Measurements from ENCODE around the gene QPRT. TPM values are rescaled to one million over a fixed set of nuclear protein-coding genes. Genes with fewer than 3 reads are reported as not detected.

Gene QPRT
- total and polyA plus RNA-seq, 2 of the 8 experiments (the other 6 are each of a cell fraction or from before 2014, with no cell fraction given): 89.0 to 102 TPM

DNA sequence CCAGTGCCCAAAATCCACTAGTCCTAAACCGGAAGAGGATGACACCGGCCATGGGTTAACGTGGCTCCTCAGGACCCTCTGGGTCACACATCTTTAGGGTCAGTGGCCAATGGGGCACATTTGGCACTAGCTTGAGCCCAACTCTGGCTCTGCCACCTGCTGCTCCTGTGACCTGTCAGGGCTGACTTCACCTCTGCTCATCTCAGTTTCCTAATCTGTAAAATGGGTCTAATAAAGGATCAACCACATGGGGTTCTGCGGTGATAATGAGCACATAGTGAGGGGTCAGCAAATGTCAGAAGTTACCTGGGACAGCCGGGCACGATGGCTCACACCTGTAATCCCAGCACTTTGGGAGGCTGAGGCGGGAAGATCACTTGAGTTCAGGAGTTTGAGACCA, 18.4 kb downstream of the QPRT start:
- Histone ChIP-seq H3K4me1 (replicated peaks in 1 of 4; ENCODE audit: control insufficient read depth in 3 of 4, insufficient read depth in 4 of 4, low read length in 3 of 4) (peaks cover 0 to 11% (median 3%) of the 10 kb centered on the region in 4 experiments; a peak in 5 of 7 replicates), H2BK15ac (ENCODE audit: low read length) (no peak overlapping the region), H3K23ac (ENCODE audit: insufficient read length) (no peak overlapping the region), H4K5ac (ENCODE audit: insufficient read length, low read depth, low read length) (no peak overlapping the region), H3K9ac (replicated peaks in 1 of 4; ENCODE audit: extremely low read depth in 1 of 4, low read depth in 3 of 4, low read length in 3 of 4) (no peak overlapping the region), H2AFZ (ENCODE audit: low read length) (no peak overlapping the region), H2BK20ac (ENCODE audit: low read length) (no peak overlapping the region), H3K14ac (ENCODE audit: insufficient read length) (no peak overlapping the region), H3K36me3 (ENCODE audit: control insufficient read depth in 2 of 4, insufficient read depth in 4 of 4, low read length in 3 of 4) (peaks cover 3 to 20% (median 12%) of the 10 kb centered on the region in 4 experiments; a peak in 7 of 8 replicates), H3K18ac (ENCODE audit: extremely low read depth, low read length) (no peak overlapping the region), H2BK12ac (ENCODE audit: low read depth, low read length) (no peak overlapping the region), H3K79me2 (ENCODE audit: control insufficient read depth in 1 of 2, insufficient read depth in 2 of 2, low read length in 2 of 2) (peaks cover 0 to 10% of the 10 kb centered on the region in 2 experiments; a peak in 2 of 4 replicates), H2BK120ac (replicated peaks; ENCODE audit: low read depth, low read length) (no peak overlapping the region), H4K8ac (ENCODE audit: extremely low read depth, insufficient read depth, low read length) (no peak overlapping the region; the same call in 1 of the 2 replicates), H2AK5ac (ENCODE audit: low read depth, low read length) (no peak overlapping the region), H3K56ac (replicated peaks; ENCODE audit: insufficient read length, low read depth, low read length) (no peak overlapping the region), H4K91ac (replicated peaks; ENCODE audit: insufficient read length, low read length) (no peak overlapping the region), H3K4me2 (ENCODE audit: insufficient read depth in 1 of 2, low read depth in 2 of 2, low read length in 2 of 2) (no peak overlapping the region), H3K9me3 (ENCODE audit: insufficient read depth in 2 of 2, low read depth in 1 of 2, low read length in 1 of 2) (0 out of 4 replicates have a peak, but pooled peaks cover 0 to 6% of the 10 kb centered on the region in 2 experiments), H4K20me1 (replicated peaks in 1 of 2; ENCODE audit: control insufficient read depth in 1 of 2, insufficient read depth in 2 of 2, low read length in 2 of 2) (peaks cover 0 to 4% of the 10 kb centered on the region in 2 experiments), H3K4ac (replicated peaks; ENCODE audit: insufficient read length, low read depth, low read length) (no peak overlapping the region), H3K79me1 (ENCODE audit: low read depth, low read length) (no peaks in the 10 kb centered on the region), H3K23me2 (ENCODE audit: low read depth, low read length) (no peaks in the 10 kb centered on the region), H3K27ac (ENCODE audit: low read depth, low read length) (no peak overlapping the region), H2BK5ac (ENCODE audit: low read depth, low read length) (no peak overlapping the region), H3K4me3 (ENCODE audit: extremely low read depth in 1 of 4, insufficient read depth in 2 of 4, low read depth in 3 of 4, low read length in 4 of 4) (no peak overlapping the region), H3K27me3 (replicated peaks in 1 of 4; ENCODE audit: control insufficient read depth in 3 of 4, extremely low read depth in 1 of 4, insufficient read depth in 3 of 4, low read length in 3 of 4) (no peaks in the 10 kb centered on the region)
- POLR2A ChIA-PET (ENCODE audit: partially characterized antibody): interaction anchor here (0.9 to 20.4 kb wide), 10 partner anchors 9 to 116 kb away, joined by 3 to 490 read pairs (median 6); partner anchors contain the start of gene QPRT
- CTCF ChIA-PET (ENCODE audit: partially characterized antibody): interaction anchor here (1.1 to 11.5 kb wide), 5 partner anchors 10 to 89 kb away, joined by 3 to 138 read pairs (median 4); no protein-coding TSS in a partner anchor
- TF ChIP-seq FOSL1 (IDR thresholded peaks at IDR 0.05; ENCODE audit: insufficient read depth, low read depth, low read length): no peak
- TF ChIP-seq SP4 (IDR thresholded peaks at IDR 0.05; ENCODE audit: low read length): no peak
- no peak for TF ChIP-seq GTF2F1 (IDR thresholded peaks at IDR 0.05; ENCODE audit: borderline replicate concordance, low read depth, low read length)
- no peak for TF ChIP-seq HDAC2 (IDR thresholded peaks at IDR 0.05; ENCODE audit: borderline replicate concordance in 1 of 2, low read depth in 2 of 2, low read length in 2 of 2)
- TF ChIP-seq POU5F1 (IDR thresholded peaks at IDR 0.05; ENCODE audit: low read depth, low read length): no peak
- TF ChIP-seq EP300 (IDR thresholded peaks at IDR 0.05; ENCODE audit: borderline replicate concordance in 1 of 2, low read depth in 2 of 2, low read length in 2 of 2): no peak
- TF ChIP-seq KDM1A (IDR thresholded peaks at IDR 0.05; ENCODE audit: borderline replicate concordance, low read length): peak; percentile 35; the same call in 1 of the 2 replicates
- WGBS, 2 experiments (ENCODE audit: extremely low coverage in 1 of 2, insufficient coverage in 1 of 2, insufficient read length in 1 of 2, insufficient replicate concordance in 2 of 2, low coverage in 1 of 2, low lambda C conversion rate in 2 of 2, missing lambda C conversion rate in 1 of 2): 98% methylated on average over 7 of the region's 7 CpGs; no CpG with 5 or more reads in 1 of the 2 experiments
- no peak for DNase-seq (ENCODE audit: low read depth in 1 of 2, low spot score in 2 of 2)
- FAIRE-seq: no peak
